ENCODE measurements around the gene DMGDH.
A peak's percentile ranks its signal among the peaks of the same experiment; 100 is the strongest.

DMGDH gene

DNA sequence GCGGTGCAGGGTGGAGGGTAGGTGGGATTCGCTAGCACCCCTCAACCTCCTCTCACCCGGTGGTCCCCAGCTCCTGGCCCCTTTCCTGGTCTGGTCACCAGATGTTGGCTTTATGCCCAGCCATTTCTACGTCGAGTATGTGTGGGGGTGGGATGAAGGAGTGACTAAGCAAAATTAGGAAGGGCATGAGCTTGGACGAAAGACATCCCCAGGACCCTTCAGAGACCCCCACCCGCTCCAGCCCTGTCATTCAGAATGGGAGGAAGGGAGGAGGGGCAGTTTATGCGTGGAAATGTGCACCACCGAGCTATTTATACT is 835 bp upstream of the DMGDH start:
- no peak for DNase-seq (ENCODE audit: low read depth in 3 of 3)

DNA sequence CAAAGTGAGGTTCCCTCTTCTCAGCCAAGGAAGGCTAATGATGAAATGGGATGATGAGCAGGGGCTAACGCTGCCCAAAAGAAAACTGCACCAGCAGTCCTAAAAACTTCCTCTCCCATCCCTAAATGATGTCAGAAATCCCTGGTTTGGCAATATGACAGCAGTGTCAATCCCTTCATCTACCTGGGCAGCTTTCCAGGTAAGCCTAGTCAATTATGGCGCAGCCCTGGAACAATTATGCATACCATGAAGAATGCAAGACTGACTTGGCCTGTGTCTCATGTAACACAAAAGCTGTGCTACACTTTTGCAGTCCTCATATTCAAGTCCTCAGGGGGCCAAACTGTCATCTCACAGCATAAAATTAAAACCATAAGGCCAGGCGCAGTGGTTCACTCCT is 7.0 kb downstream of the DMGDH start:
- no peak for DNase-seq (ENCODE audit: low read depth in 3 of 3)

DNA sequence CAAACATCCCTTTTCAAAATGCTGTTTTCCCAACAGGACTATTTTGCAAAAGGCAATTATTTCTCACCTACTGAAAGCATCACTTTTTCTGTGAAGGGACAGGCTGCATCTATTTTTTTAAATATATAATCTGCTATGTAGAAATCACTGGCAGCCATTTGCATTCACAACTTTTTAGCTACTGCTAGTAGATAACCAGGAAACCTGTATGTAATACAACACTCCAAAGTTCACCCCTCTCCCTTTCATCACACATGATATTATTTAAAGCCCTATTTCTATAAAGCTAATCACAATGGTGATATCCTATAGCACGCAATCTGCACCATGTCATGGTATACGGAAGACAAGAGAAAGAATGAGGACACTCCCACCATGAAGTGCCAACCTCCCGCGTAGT is 9.8 kb downstream of the DMGDH start:
- no peak for DNase-seq (ENCODE audit: low read depth in 3 of 3)

DNA sequence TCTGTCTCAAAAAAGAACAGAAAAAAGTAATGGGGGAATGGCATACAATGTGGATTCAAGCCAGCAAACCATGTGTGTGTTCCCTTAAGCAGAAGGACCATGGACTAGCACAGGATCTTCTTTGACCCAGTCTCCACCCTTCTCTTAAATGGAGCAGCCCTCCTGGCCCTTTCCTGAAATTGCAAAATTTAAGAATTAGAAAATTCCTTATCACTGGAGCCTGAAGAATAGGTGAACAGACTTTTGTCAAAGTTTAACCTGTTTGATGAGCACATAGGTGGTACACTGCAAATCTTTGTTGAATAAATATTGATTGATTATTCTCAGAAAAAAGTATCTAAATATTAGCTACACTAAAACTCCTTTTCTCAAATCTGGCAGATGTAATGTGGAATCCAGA is 12.6 kb downstream of the DMGDH start:
- DNase-seq (ENCODE audit: low read depth in 3 of 3): no peak

DNA sequence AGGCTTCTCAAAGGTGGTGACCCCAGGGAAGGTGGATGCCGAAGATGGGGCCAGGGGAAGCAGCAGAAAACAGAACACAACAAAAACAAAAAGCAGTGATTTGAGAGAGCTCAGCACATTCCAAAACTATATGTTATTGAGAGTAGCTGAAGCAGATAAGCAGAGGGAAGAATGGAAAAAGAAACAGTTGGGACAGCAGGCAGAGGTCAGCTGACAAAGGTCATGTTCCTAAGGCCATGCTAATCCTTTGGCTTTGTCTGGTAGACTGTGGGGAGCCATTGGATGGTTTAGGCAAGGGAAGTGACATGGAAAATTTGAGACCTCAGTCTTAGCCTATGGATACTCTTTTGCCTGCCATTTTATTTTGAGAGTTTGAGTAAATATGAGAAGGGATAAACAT is 14.5 kb downstream of the DMGDH start:
- no peak for DNase-seq (ENCODE audit: low read depth in 3 of 3)

DNA sequence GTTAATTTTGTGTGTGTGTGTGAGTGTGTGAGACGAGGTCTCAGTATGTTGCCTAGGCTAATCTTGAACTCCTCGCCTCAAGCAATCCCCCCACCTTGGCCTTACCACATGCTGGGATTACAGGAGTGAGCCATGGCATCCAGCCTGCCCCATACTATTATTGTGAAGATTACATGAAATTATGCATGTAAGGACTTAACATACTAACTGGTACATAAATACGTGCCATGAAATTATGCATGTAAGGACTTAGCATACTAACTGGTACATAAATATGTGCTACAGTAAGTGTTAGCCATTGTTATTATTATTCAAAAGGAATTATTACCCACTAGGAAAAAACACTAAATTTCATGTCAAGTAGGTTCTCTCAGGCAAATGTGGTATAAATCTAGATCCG is 16.2 kb downstream of the DMGDH start:
- DNase-seq (ENCODE audit: low read depth in 3 of 3): no peak

DNA sequence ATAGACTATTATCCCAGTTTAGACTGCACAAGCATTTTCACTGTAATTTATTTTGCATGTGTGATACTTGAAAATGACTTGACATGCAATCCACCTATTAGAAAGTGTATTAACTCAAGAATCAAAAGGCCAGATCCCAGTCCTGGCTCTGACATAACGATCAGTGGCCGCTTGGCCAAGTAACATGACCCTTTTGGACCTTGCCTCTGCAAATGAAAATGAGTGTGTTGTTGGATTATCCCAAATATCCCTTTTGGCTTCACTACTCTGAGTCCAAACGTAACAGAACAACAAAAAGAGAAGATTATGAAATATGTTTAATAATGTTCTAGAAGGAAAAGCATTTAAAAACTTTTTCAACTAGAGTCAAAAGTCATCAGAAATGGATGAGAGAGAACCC is 19.0 kb downstream of the DMGDH start:
- no peak for DNase-seq (ENCODE audit: low read depth in 3 of 3)

DNA sequence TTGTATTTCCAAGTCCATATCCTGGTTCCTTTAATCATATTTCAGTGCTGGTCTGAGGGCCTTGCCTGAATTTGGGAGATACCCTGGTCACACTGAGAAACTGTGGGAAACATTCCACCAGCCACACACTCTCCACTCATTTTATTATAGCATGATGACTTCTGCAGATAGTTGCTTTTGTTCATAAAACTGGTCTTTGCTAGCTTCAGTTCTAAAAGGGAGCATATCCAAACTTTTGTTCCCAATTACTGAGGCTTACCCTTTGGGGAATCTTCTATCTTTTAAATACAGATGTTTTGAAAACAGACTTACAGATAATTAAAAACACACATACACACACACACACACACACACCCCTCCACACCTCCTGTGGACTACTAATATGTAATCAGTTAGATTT is 21.0 kb downstream of the DMGDH start:
- no peak for DNase-seq (ENCODE audit: low read depth in 3 of 3)

DNA sequence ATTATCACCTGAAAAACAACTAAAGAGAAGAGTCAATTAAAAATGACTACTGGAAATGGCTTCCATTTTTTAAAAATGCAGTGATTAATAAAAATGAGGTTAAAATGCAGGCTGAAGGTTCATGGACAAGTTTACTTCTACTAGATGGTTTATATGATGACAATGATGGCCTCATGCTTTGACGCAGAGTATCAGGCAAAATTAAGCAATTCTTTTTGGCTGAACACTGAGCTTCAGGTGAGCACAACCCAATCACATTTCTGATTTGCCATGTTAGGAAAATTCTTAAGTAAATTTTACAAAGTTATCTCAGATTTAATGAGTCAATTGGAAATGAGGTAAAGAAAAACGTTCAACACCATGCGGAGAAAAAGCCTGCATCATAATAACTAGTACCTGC is 22.3 kb downstream of the DMGDH start:
- DNase-seq (ENCODE audit: low read depth in 3 of 3): no peak

DNA sequence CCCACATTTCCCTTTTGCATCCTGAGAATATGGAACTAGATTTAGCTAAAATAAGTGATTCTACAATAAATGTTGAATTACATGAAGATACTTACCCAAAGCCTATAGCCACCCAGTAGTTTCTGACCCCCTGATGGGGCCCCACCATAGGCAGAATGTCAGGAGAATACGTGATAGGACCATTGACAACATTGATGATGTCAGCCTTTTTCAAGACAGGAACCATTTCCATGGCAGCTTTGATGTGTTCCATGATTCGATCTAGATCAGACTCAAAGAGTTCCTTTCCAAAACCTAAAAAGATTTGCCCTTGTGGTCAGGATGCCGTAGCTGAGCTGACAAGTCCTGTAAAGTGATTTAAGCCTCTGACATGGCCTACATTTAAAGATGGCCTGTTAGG is 27.3 kb downstream of the DMGDH start:
- DNase-seq (ENCODE audit: low read depth in 3 of 3): no peak

DNA sequence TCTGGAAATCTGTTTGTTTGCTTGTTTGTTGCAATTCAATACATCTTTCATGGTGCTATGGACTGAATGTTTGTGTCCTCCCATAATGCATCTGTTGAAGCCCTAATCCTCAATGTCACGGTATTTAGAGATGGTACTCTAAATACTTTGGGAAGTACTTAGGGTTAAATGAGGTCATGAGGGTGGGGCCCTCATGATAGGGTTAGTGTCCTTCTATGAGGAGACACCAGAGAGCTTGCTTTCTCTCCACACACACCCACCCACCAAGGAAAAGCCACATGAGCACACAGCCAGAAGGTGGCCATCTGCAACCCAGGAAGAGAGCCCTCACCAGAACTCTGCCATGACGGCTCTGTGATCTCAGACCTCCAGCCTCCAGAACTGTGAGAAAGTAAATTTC is 32.7 kb downstream of the DMGDH start:
- DNase-seq (ENCODE audit: low read depth in 3 of 3): no peak

DNA sequence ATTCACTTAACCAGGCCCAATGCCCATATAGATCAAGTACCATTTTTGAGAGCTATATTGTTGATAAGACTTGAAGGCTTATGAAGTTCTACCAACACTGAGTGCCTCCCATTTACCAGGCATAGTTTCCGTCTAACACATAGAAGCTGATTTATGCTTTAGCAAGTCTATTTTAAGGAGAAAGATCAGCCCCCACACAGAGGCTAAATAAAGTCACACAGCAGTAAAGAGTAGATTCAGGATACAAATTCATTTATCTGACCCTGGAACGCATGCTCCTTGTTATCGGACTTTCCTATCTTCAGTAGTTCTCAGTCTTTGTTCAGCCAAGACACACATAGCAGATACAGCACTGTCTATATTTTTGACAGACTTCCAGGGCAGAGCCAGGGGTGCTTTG is 34.2 kb downstream of the DMGDH start:
- no peak for DNase-seq (ENCODE audit: low read depth in 3 of 3)

DNA sequence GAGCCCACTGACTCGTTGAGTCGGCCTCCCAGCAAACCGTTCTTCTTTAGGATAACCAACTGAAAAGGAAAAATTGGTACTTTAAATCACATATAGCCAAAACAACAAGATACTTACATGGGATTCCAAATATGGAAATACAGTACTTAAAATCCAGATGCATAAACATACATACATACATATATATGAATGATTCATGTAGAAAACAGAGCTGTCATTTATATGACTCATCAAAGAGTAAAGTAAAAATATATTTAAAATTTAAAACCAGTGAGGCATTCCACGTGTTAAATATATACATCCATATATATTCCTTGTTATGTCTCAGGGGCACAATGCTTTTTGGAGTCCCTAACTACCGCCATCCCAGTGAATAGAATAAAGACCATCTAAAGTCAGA is 36.7 kb downstream of the DMGDH start:
- DNase-seq (ENCODE audit: low read depth in 3 of 3): no peak

DNA sequence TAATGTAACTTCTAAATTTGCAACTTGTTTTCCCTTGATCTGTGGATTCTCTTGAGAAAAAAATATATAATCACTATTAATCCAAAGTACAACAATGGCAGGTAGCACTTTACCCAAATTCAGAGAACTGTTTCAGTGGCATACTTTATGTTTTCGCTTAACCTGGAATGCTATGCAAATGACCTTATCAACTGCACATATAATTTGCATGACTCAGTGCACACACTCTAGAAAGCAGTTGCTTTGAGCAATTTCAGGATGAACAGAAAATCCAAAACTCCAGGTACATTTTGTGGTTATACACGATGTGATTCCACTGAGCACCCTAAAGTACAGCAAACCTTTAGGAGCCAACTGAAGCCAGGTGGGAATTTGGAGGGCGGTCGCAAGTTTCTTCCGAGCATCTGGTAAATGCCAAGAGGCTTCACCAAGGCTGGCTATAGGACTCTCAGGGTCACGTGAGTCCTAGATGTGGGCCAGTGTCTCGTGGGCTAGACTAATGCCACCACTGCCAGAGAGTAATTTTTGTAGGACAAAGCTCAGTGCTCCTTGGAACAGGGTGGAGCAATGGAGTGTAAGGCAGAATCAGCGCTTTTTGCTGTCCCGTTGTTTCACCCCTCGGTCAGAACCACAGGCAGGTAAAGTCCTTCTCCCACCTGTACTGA is 37.3 kb downstream of the DMGDH start:
- no peak for DNase-seq (ENCODE audit: low read depth in 3 of 3)

DNA sequence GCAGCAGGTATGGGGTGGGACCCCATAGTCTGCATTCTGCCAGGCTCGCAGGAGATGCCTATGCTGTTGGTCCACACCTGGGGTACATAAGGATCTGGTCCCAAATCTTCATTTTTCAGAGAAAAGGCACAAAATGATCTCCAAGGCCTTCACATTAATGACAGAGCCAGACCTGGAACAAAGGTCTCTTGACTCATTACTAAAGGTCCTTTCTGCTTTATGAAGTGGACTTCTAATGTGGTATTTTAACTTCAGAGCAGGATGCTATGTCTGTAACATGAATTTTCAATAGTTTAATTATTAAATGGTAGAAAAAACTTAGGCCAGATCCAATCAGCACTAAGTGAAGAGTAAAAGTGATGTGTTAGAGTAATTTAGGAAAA is 38.0 kb downstream of the DMGDH start:
- no peak for DNase-seq (ENCODE audit: low read depth in 3 of 3)

DNA sequence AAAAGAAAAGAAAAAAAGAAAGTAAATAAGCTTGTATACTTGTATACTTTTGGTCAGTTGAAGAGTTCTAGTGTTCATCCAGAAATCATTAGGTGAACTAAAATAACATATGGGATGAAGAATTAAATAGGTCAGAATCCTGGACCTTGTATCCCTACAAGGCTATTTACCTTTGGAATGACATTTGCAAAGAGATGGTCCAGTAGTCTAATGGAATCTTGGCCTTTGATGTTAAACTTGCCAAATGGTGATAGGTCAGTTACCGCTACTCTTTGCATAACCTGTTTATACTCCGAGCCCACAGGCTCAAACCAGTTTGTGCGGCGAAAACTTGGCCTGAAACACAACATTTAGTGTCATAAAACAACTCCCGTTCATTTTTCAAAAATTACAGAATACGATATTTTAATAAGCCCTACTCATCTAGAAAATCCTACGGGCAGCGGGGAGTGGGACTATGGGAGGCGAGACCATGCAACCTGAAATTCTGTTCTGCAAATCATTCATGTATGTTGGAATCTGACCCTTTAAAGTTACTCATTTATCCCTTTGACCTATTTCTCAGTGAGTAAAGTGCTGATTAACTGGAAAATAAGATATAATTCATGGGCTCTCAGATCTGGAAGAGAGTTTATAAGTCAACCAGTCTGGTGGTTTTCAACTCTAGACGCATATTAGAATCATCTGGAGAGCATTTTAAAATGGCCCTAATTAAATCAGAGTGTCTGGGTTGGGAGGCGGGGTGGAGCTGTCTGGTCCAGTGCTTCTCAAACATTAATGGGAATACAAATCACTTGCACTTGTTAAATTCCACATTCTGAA is 38.6 kb downstream of the DMGDH start:
- no peak for DNase-seq (ENCODE audit: low read depth in 3 of 3)

DNA sequence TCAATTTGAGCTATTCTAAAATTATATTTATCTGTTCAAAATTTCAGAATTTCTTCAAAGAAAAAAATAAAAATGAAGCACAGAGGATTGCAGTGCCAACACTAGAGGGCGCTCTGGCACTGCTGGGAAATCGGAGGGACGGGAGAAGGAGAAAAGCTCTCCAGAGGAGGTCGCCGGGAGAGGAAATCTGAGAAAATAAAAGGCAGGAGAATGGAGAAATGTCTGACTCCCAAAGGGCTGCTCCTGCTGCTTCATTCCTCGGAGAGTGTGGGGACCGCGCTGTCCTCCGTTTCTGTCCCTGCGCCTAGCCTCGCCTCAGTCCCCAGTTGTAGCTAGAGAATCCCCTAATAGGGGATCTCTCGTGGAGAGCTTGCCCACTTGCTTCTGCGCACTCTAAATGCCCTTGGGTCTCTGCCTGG is 44.4 kb downstream of the DMGDH start:
- peak; percentile 11 to 52 (median 39) for DNase-seq (ENCODE audit: low read depth in 3 of 3)

DNA sequence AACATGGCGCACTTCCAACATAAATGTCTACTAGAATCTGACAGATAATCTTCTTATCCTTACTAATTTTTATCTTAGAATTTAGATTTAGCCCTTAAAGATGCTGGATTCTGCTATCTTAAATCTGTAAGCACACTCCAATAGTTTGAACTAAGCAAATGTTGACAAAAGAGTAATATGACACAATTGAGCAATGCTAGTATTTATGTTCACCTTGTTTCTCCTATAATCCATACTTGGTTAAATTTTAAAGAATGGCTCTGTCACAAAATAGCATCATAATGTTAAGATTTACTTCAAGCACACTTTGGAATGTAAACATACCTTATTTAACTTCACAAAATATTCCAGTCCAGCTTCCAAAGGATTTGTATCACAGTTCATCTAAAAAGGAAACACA is 45.5 kb downstream of the DMGDH start:
- DNase-seq (ENCODE audit: low read depth in 3 of 3): no peak

DNA sequence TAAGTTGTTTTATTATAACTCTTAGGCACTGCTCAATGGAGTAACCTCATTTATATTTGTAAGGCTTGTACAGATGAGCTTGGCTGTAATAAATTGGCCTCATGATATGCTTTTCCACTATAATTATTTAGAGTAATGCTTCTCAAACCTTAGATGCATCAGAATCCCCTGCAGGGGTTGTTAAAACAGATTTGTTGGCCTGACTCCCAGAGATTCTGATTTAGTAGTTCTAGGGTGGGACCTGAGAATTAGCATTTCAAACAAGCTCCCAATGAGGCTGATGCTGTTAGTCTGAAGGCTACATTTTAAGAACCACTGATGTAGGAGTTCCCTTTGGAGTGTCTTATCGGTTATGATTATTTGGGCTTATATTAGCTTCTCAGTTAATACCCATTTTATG is 46.1 kb downstream of the DMGDH start:
- DNase-seq (ENCODE audit: low read depth in 3 of 3): no peak

DNA sequence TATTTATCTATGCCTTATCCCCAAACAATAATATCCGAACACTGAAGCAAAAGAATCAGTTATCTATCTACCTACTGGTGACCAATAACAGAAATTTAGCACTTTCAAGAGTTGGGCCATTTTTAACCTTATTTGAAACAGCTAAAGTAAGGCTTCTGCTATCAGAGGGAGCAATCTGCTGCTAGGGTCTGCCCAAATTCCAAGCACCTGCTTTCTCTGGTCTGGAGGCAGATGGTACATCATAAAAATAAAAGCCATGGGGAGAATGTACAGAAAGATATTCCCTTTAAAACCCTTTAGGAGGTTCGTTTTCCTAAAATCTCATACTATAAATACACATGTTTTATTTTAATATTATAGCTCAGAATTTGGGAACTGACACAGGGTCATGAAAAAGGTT is 46.7 kb downstream of the DMGDH start:
- DNase-seq (ENCODE audit: low read depth in 3 of 3): no peak

DNA sequence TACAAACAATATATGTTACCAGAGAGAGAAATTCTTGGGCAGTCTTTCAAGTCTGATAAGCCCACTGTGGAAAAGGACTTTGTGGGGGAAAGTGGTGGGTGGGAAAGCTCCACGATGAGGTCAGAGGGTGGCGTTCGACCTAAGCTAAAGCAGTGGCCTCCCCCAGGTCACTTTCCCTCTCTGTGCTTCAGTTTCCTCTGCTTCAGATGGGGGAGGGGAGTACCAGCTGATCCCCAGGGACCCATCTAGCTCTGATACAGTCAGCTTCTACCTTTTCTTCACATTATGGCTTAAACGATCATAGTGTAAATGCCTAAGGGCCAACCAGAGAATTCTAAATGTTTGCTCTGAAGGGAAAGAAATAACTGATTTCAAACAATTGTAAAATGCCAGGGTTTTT is 47.7 kb downstream of the DMGDH start:
- no peak for DNase-seq (ENCODE audit: low read depth in 3 of 3)

DNA sequence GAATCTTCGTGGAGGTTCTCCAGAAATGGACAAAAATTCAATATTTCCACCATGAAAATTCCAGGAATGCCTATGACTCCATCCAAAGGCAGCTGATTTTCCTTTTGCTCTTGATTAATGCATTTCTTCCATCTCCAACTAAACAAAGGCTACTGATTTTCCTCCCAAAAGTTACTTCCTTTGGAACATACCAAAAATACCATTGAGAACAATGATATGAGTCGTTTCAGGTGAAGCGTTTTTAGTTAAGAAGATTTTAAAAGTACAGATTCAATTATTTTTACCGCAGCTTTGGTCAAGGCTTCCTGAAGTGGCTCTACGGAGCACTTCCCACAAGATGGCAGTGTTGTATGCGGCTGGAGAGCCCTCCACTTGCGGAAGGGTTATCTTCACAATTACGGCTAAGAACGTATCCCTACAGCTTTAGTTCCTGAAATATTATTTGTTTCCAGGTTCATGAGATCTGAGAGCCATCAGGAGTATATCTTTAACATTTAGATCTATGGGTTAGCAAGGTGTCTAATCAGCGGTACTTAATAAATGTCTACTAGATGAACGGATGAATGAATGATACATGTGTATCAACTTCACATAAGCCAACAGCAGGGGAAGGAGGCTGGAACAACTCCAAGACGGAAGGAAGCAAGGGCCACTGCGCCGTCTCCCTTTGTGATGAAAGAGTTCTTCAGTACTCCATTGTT is 48.5 kb downstream of the DMGDH start:
- DNase-seq (ENCODE audit: low read depth in 3 of 3): peak in 2 of 3 experiments; percentile 5 to 31

DNA sequence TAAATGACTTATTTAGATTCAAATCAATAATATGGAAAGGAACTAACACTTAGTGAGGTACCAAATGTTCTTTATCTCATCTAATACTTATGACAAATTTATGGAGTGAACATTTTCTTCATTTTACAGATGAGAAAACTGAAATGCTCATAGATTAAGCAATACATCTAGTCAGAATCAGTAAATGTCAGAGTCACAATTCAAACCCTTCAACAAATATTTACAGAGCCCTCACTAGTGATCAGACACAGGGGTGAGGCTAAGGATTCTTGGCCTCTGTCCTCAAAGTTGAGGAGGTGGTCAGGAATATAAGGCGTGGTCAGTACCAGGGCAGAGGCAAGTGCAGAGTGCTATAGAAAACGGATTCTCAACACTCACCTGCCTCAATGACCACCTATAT is 54.8 kb downstream of the DMGDH start:
- no peak for DNase-seq (ENCODE audit: low read depth in 3 of 3)

Data from stimulated activated CD4-positive, alpha-beta T cell treated with anti-CD3 and anti-CD28 coated beads, TNF-alpha, amount 100 ng/mL, for 24 hours (primary cell).